Muscle of arm (tissue), 14 donors: Measurements from ENCODE around the gene S1PR1. TPM values are rescaled to one million over a fixed set of nuclear protein-coding genes. Genes with fewer than 3 reads are reported as not detected.
"Not testable (repeated sequence)": the region's sequence is repeated elsewhere in the genome, so short reads cannot be mapped to it uniquely, and the experiment has no call there.

Source experiments
- DNase-seq: peaks from one replicate; pipeline ENCODE4 v3.0.0-alpha.2; 2013
- long read RNA-seq, 11 donors: transcript quantifications; one replicate each; lab custom pipeline, GENCODE V29; 2026
- polyA plus RNA-seq, 12 donors: library from polyadenylated mRNA; unstranded; fragments of 120-200 nt; gene quantifications; one replicate each; pipeline ENCODE4 v1.2.1, GENCODE V29; 2013; ENCODE audit not compliant: insufficient read length in 12 of 12

The S1PR1 gene
- 10 to 100 TPM in 11 of 12 donors, not detected in 1; 11.1 to 23.8 (median 14.3) TPM for polyA plus RNA-seq
- long read RNA-seq, donor 1, partial matches to known transcripts: 0 of 2 reads
- long read RNA-seq, donor 1, other reads (novel, unspliced or antisense): 0 of 2 reads
- long read RNA-seq, donor 2, transcript S1PR1-201 (2 exons, 2,909 nt): major isoform, 9 of 16 reads
- long read RNA-seq, donor 2, partial matches to known transcripts: 7 of 16 reads
- long read RNA-seq, donor 2, other reads (novel, unspliced or antisense): 0 of 16 reads
- long read RNA-seq, donor 3, partial matches to known transcripts: 0 of 4 reads
- long read RNA-seq, donor 3, other reads (novel, unspliced or antisense): 0 of 4 reads
- long read RNA-seq, donor 4, transcript S1PR1-201 (2 exons, 2,909 nt): major isoform, 5 of 5 reads
- long read RNA-seq, donor 4, partial matches to known transcripts: 0 of 5 reads
- long read RNA-seq, donor 4, other reads (novel, unspliced or antisense): 0 of 5 reads
- long read RNA-seq, donor 5, partial matches to known transcripts: 0 of 4 reads
- long read RNA-seq, donor 5, other reads (novel, unspliced or antisense): 0 of 4 reads
- long read RNA-seq, donor 6, partial matches to known transcripts: 0 of 5 reads
- long read RNA-seq, donor 6, other reads (novel, unspliced or antisense): 0 of 5 reads
- long read RNA-seq, donor 7, partial matches to known transcripts: 0 of 3 reads
- long read RNA-seq, donor 7, other reads (novel, unspliced or antisense): 0 of 3 reads
- long read RNA-seq, donor 8, transcript S1PR1-201 (2 exons, 2,909 nt): major isoform, 5 of 5 reads
- long read RNA-seq, donor 8, partial matches to known transcripts: 0 of 5 reads
- long read RNA-seq, donor 8, other reads (novel, unspliced or antisense): 0 of 5 reads
- long read RNA-seq, donor 9, partial matches to known transcripts: 0 of 3 reads
- long read RNA-seq, donor 9, other reads (novel, unspliced or antisense): 0 of 3 reads
- long read RNA-seq, donor 10, transcript S1PR1-201 (2 exons, 2,909 nt): major isoform, 9 of 9 reads
- long read RNA-seq, donor 10, partial matches to known transcripts: 0 of 9 reads
- long read RNA-seq, donor 10, other reads (novel, unspliced or antisense): 0 of 9 reads
- long read RNA-seq, donor 11, partial matches to known transcripts: 0 of 5 reads
- long read RNA-seq, donor 11, other reads (novel, unspliced or antisense): 0 of 5 reads

DNA sequence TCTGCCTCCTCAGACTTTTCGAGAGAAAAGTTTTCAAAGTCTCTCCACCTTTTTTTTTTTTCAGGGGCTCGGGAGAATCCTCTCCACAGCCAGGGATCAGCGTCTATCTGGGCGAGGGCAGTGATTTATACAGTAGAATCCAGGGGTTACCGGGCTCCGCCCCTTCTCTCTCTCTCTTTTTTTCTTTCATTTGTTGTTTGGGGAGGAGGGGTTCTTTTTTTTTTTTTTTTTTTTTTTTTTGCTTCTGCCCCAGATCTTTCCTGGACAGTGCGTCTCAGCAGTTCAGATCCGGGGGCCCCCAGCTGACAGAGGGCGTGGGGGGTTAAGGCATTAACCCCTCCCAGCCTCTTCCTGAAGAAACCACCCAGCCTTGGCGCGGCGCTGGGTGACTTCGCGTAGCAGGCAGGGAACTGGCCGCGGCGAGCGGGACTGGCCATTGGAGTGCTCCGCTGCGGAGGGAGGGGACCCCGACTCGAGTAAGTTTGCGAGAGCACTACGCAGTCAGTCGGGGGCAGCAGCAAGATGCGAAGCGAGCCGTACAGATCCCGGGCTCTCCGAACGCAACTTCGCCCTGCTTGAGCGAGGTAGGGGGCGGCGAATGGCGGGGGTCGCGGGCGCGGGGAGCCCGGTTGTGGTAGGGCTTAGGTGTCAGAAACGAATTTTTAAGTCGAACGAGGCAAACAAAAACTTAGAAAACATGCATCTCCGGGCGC lies at the start of gene S1PR1:
S1PR1 (plus strand) TSS at position 504 of the 713 bp plus-strand sequence. CDS start 1,966 bp downstream, outside the sequence.
- peak; percentile 60 for DNase-seq

GRCh38 chr1:101187297-101187696 lies 49.5 kb upstream of the S1PR1 start:
- no peak for DNase-seq

DNA sequence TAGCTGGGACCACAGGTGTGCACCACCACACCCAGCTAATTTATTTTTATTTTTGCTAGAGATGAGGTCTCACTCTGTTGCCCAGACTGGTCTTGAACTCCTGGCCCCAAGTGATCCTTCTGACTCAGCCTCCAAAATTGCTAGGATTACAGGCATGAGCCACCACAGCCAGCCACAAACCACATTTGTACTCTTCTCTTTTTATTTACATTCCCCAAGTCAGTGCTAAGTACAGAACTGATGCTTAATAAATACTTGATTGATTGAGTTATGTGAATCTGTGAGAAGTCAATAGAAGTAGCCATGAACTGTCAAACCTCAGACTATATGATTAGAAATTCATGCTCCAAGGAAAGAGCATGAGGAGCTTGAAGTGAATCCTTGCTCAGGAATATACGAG lies 48.5 kb upstream of the S1PR1 start:
- DNase-seq: no peak

DNA sequence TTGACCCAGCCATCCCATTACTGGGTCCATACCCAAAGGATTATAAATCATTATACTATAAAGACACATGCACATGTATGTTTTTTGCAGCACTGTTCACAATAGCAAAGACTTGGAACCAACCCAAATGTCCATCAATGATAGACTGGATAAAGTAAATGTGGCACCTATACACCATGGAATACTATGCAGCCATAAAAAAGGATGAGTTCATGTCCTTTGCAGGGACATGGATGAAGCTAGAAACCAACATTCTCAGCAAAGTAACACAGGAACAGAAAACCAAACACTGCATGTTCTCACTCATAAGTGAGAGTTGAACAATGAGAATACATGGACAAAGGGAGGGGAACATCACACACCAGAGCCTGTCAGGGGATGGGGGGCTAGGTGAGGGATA lies 47.9 kb upstream of the S1PR1 start:
- DNase-seq: not testable (repeated sequence)

- DNase-seq: no peak
Measured at GRCh38 chr1:101190441-101190840, 46.4 kb upstream of the S1PR1 start.

DNA sequence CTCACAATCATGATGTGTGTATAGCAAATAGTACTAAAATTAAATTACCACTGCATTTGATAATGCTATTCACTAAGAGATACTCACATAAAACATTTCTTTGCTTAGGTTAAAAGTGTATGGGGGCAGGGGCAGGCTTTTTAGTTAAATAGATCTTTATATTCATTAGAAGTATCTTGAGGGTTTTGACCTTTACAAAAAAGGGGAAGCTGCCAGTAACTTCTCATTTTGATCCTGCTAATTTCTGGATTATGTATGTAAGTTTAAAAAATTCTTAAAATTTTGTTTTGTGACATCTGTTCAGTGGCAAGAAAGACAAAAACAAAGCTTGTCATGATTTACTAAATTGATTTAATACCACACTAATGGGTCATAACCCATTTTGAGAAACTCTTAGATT lies 45.8 kb upstream of the S1PR1 start:
- DNase-seq: no peak

GRCh38 chr1:101193733-101194169 lies 43.1 kb upstream of the S1PR1 start:
- DNase-seq: no peak

DNA sequence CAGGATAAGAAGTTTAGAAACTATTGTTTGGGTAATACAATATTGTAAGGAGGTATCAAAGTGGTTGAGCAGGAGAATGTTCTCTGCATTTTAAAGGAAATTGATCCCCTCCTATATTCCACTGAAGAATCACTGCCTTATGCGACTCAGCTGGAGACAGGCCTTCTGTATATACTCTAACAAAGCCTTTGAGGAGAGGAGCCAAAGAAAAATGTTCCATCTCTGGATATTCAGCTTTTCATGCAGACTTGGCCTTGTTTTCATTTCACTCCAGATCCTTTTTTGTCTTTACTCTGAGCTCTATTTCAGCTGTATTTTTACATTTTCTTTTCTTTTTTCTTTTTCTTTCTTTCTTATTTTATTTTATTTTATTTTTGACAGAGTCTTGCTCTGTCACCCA lies 42.1 kb upstream of the S1PR1 start:
- peak; percentile 16 for DNase-seq

DNA sequence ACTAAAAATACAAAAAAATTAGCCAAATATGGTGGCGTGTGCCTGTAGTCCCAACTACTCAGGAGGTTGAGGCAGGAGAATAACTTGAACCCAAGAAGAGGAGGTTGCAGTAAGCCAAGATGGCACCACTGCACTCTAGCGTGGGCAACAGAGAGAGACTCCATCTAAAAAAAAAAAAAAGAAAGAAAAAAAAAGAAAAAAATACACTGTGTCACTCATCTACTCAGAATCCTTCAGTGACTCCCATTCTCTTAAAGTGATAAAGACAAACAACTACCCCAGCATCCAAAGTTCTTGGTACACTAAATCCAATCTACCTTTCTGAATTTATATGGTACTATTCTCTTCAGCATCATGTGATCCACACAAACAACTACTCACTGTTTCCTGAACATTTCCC lies 40.2 kb upstream of the S1PR1 start:
- DNase-seq: no peak

DNA sequence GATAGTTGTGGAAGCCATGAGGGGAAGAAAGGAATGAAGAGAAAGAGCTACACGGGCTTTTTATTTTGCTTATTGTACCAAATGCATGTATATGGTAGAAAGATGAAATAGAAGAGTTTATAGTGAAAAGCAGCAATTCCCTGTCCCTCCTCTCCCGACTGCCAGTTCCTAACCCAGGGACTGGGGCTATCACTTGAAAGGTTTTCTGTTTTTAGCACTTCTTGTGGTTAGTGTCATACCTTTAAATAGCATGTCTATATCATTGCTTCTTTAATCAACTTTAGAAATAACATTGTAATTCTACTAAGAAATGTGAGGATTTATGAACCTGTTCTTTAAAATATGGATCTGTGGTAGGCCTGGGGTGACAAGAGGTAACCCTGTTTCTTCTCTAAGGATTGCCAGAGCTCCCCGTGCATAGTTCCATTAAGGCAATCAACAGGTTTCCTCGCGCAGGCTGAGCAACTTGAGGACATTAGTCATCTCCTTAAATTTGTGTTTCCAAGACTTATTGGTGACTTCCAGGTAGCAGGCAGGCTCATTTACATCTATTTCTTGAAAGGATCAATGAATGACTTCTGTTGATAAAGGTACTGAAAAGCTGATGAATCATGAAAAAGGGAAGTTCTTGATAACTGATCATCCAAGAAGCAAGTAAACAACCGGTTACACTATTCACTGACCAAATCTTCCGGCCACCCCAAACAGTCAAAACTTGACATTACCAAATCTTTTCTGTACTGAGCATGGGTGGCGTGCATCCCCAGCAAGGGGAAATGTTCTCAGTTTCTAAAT lies 37.8 kb upstream of the S1PR1 start:
- no peak for DNase-seq

DNA sequence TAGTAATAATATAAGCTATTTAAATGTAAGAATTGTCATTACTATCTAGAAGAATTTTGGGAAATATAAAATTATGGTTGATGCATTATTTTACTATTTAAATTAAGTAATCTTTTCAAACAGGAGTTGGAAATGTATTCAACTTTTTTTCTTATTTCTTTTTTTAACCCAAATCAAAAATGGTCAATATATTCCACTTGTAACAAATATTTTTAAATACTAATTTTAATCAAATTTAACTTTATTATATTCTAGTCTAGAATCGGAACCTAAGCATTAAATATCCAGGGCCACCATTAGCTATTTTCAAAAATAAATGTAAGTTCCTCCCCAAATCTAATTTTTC lies 37.2 kb upstream of the S1PR1 start:
- no peak for DNase-seq

DNA sequence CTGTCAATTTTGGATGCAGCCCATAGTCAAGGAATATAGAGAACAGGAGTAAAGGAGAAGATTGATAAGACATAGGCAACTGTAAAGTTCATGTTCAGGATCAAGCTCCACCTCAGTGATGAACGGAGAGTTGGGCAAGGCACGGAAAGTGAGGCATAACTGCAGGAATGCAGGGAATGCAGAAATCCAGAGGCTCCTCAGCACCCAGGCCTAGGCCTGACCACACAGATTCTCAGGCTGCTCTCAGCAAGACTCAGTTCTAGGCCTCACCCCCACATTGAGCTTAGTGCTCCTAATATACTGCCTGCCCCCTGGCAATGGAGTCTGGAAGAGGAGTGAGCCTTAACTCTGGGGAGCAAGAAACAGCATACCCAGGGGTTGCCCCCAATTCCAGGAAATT lies 36.3 kb upstream of the S1PR1 start:
- DNase-seq: no peak

DNA sequence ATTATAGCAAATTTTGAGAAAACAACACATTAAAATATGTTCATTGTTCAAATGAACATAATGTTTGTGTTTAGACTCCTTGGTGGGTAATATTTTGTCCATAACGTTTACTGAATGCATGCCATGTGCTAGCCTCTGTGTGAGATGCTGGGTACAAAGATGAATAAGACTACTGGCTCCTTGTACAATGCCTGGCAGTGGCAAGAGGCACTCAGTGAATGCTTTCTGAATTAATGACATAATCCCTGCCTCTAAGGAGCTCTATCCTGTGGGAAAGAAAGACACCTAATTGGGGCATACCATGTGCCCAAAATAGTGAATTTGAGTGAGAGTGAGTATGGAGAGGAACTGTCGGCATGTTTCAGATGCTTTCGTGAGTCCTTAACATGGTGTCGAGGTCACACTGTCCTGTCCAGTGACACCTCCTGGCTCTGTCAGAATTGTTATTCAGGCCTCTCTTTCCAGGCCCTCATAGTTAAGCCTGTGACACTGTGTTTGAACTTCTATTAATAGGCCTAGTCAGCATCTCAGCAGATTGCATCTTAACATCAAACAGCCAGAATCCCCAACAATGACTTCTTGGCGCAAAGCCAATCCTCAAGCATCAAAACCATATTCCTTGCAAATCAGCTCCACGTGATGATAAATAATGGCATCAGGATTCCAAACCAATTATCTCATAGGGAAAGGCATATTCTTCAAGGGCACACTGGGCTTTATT lies 32.8 kb upstream of the S1PR1 start:
- DNase-seq: no peak

GRCh38 chr1:101205457-101205856 lies 31.4 kb upstream of the S1PR1 start:
- DNase-seq: no peak

DNA sequence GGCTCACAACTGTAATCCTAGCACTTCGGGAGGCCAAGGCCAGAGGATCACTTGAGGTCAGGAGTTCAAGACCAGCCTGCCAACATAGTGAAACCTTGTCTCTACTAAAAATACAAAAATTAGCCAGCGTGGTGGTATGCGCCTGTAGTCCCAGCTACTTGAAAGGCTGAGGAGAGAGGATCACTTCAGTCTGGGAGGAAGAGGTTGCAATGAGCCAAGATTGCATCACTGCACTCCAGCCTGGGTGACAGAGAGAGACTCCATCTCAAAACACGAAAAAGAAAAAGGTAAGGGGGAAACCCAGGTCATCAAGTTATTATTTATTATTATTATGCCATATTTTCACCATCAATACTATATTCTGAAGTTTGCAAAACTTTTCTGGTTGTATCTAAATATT lies 30.7 kb upstream of the S1PR1 start:
- not testable (repeated sequence) for DNase-seq

- DNase-seq: not testable (repeated sequence)
Measured at GRCh38 chr1:101207271-101207670, 29.5 kb upstream of the S1PR1 start.

- no peak for DNase-seq
Measured at GRCh38 chr1:101207891-101208290, 28.9 kb upstream of the S1PR1 start.

GRCh38 chr1:101215363-101216011 lies 21.3 kb upstream of the S1PR1 start:
- no peak for DNase-seq

- no peak for DNase-seq
Measured at GRCh38 chr1:101216623-101217022, 20.2 kb upstream of the S1PR1 start.
